ES-I3 (cell line): Measurements from ENCODE around the gene GNB1L.
"Not testable (repeated sequence)": the region's sequence is repeated elsewhere in the genome, so short reads cannot be mapped to it uniquely, and the experiment has no call there.

Experiments used
- H3K36me3 ChIP-seq: 2 replicates; pipeline ENCODE4 v1.6.1; 2013; ENCODE audit warnings: mild to moderate bottlenecking, low read length, control low read depth, moderate library complexity; ENCODE audit not compliant: insufficient read depth
- H3K4me1 ChIP-seq: 2 replicates; pipeline ENCODE4 v1.6.1; 2013; ENCODE audit warnings: mild to moderate bottlenecking, control low read depth, low read length; ENCODE audit not compliant: insufficient read depth
- H3K9ac ChIP-seq: 2 replicates; pipeline ENCODE4 v1.6.1; 2013; ENCODE audit warnings: low read depth, mild to moderate bottlenecking, low read length, moderate library complexity
- H3K9me3 ChIP-seq: 2 replicates; pipeline ENCODE4 v1.6.1; 2013; ENCODE audit warnings: mild to moderate bottlenecking, low read length, moderate library complexity; ENCODE audit not compliant: control insufficient read depth, insufficient read depth

GNB1L gene

GRCh38 chr22:19783586-19784383 lies 70.9 kb downstream of the GNB1L start:
- H3K36me3 ChIP-seq, result no peaks in the 10 kb centered on the region
- no peaks in the 10 kb centered on the region for H3K9me3 ChIP-seq
- no peak overlapping the region for H3K9ac ChIP-seq
- H3K4me1 ChIP-seq, result no peaks in the 10 kb centered on the region

- Histone ChIP-seq H3K9ac (no peak overlapping the region), H3K9me3 (no peaks in the 10 kb centered on the region), H3K36me3 (no peaks in the 10 kb centered on the region), H3K4me1 (no peaks in the 10 kb centered on the region)
Observed at GRCh38 chr22:19782533-19782932, 72.1 kb downstream of the GNB1L start.

- H3K36me3 ChIP-seq, result no peaks in the 10 kb centered on the region
- H3K9ac ChIP-seq, result no peak overlapping the region
- H3K9me3 ChIP-seq, result no peaks in the 10 kb centered on the region
- H3K4me1 ChIP-seq, result no peaks in the 10 kb centered on the region
Observed at GRCh38 chr22:19779685-19780268, 74.9 kb downstream of the GNB1L start.

- Histone ChIP-seq H3K36me3 (no peaks in the 10 kb centered on the region), H3K4me1 (no peaks in the 10 kb centered on the region), H3K9ac (no peak overlapping the region), H3K9me3 (no peaks in the 10 kb centered on the region)
Observed at GRCh38 chr22:19779011-19779421, 75.7 kb downstream of the GNB1L start.

GRCh38 chr22:19777192-19777591 lies 77.5 kb downstream of the GNB1L start:
- not testable (repeated sequence) for H3K9ac ChIP-seq, H3K36me3 ChIP-seq, H3K4me1 ChIP-seq, H3K9me3 ChIP-seq

- Histone ChIP-seq H3K36me3 (no peaks in the 10 kb centered on the region), H3K9me3 (no peaks in the 10 kb centered on the region), H3K9ac (no peak overlapping the region), H3K4me1 (no peaks in the 10 kb centered on the region)
Observed at GRCh38 chr22:19776433-19777031, 78.1 kb downstream of the GNB1L start.

- H3K9me3 ChIP-seq, result no peaks in the 10 kb centered on the region
- H3K9ac ChIP-seq, result no peak overlapping the region
- H3K4me1 ChIP-seq, result no peaks in the 10 kb centered on the region
Observed at GRCh38 chr22:19775496-19776325, 79.0 kb downstream of the GNB1L start.

GRCh38 chr22:19774628-19775027 lies 80.0 kb downstream of the GNB1L start:
- no peaks in the 10 kb centered on the region for H3K9me3 ChIP-seq
- H3K4me1 ChIP-seq, result no peaks in the 10 kb centered on the region
- no peaks in the 10 kb centered on the region for H3K36me3 ChIP-seq
- no peak overlapping the region for H3K9ac ChIP-seq

More at GRCh38 chr22:19775496-19776325, 79.0 kb downstream of the GNB1L start:
- no peaks in the 10 kb centered on the region for H3K36me3 ChIP-seq

GRCh38 chr22:19773470-19774040 lies 81.1 kb downstream of the GNB1L start:
- Histone ChIP-seq H3K9me3 (no peaks in the 10 kb centered on the region), H3K4me1 (no peaks in the 10 kb centered on the region), H3K9ac (no peak overlapping the region), H3K36me3 (no peaks in the 10 kb centered on the region)

- Histone ChIP-seq H3K9ac (no peak overlapping the region), H3K36me3 (no peaks in the 10 kb centered on the region), H3K4me1 (0 out of 2 replicates have a peak, but pooled peaks cover 3% of the 10 kb centered on the region), H3K9me3 (no peaks in the 10 kb centered on the region)
Observed at GRCh38 chr22:19772673-19773469, 81.8 kb downstream of the GNB1L start.

- Histone ChIP-seq H3K9ac (no peak overlapping the region), H3K9me3 (no peaks in the 10 kb centered on the region), H3K36me3 (no peaks in the 10 kb centered on the region), H3K4me1 (0 out of 2 replicates have a peak, but pooled peaks cover 4% of the 10 kb centered on the region)
Observed at GRCh38 chr22:19772422-19772672, 82.3 kb downstream of the GNB1L start.

- Histone ChIP-seq H3K4me1 (0 out of 2 replicates have a peak, but pooled peaks cover 4% of the 10 kb centered on the region), H3K9me3 (no peaks in the 10 kb centered on the region), H3K36me3 (no peaks in the 10 kb centered on the region), H3K9ac (no peak overlapping the region)
Observed at GRCh38 chr22:19770349-19771220, 84.1 kb downstream of the GNB1L start.

- peaks cover 11% of the 10 kb centered on the region for H3K4me1 ChIP-seq
- no peaks in the 10 kb centered on the region for H3K36me3 ChIP-seq
- H3K9ac ChIP-seq, result no peak overlapping the region
- no peaks in the 10 kb centered on the region for H3K9me3 ChIP-seq
Observed at GRCh38 chr22:19769393-19769715, 85.3 kb downstream of the GNB1L start.
